NB4 (cell line): ENCODE measurements around the gene FGF12.

Source experiments
- POLR2A ChIP-seq: IDR thresholded peaks from 2 replicates; pipeline ENCODE4 v1.6.1; 2011; ENCODE audit warnings: mild to moderate bottlenecking; ENCODE audit not compliant: insufficient read length; ENCODE audit errors: extremely low read depth
- TF ChIP-seq, protein P1 (sequence below): IDR thresholded peaks from 2 replicates; pipeline ENCODE4 v1.6.1; 2011; ENCODE audit warnings: low read depth, low read length
- TF ChIP-seq, protein P2 (sequence below): IDR thresholded peaks from one replicate; pipeline ENCODE4 v1.5.1; 2012; ENCODE audit warnings: low read depth, low read length

DNA sequence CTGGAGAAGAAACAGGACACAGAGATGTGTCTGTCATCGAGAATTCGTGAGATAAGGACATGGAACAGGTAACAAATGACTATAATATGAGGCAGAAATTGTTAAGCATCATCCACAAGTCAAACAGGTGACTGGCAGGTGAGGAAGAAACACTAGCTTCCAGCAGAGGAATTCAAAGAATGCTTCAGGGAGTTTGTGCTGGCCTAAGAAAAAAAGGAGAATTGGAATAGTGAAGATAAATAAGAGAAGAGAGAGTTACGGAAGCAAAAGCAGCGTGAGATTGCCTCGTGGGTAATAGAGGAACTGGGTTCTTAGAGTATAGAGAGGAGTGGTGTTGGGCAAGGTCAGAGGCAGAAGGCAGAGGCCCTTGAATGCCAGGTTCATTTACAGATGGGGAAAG lies 22.9 kb upstream of the FGF12 start:
- TF ChIP-seq, protein P1, sequence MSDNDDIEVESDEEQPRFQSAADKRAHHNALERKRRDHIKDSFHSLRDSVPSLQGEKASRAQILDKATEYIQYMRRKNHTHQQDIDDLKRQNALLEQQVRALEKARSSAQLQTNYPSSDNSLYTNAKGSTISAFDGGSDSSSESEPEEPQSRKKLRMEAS: no peak
- TF ChIP-seq, protein P2, sequence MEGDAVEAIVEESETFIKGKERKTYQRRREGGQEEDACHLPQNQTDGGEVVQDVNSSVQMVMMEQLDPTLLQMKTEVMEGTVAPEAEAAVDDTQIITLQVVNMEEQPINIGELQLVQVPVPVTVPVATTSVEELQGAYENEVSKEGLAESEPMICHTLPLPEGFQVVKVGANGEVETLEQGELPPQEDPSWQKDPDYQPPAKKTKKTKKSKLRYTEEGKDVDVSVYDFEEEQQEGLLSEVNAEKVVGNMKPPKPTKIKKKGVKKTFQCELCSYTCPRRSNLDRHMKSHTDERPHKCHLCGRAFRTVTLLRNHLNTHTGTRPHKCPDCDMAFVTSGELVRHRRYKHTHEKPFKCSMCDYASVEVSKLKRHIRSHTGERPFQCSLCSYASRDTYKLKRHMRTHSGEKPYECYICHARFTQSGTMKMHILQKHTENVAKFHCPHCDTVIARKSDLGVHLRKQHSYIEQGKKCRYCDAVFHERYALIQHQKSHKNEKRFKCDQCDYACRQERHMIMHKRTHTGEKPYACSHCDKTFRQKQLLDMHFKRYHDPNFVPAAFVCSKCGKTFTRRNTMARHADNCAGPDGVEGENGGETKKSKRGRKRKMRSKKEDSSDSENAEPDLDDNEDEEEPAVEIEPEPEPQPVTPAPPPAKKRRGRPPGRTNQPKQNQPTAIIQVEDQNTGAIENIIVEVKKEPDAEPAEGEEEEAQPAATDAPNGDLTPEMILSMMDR: no peak
- no peak for TF ChIP-seq POLR2A
